Erythroblast (primary cell): Measurements from ENCODE around the gene LRRC14B.

Experiments
- GATA1 ChIP-seq: IDR thresholded peaks from 2 replicates; pipeline ENCODE4 v1.6.1; 2011; ENCODE audit warnings: low read depth, mild to moderate bottlenecking, control low read depth, low read length, moderate library complexity
- POLR2A ChIP-seq: IDR thresholded peaks from 2 replicates; pipeline ENCODE4 v1.6.1; 2011; ENCODE audit warnings: mild to moderate bottlenecking, low read length

- TF ChIP-seq POLR2A, result no peak
- TF ChIP-seq GATA1, result no peak
Measured at GRCh38 chr5:142246-142810, 49.0 kb upstream of the LRRC14B start.
